ENCODE measurements around the gene CCDC195.

CCDC195 gene

GRCh38 chr2:224657349-224657748, 58.8 kb downstream of the CCDC195 start:
- Histone ChIP-seq H3K27me3 (no peaks in the 10 kb centered on the region), H3K4me1 (no peaks in the 10 kb centered on the region), H3K4me3 (ENCODE audit: low read depth, low read length) (no peak overlapping the region), H3K9me3 (no peaks in the 10 kb centered on the region), H3K36me3 (no peaks in the 10 kb centered on the region)
- TF ChIP-seq CTCF (IDR thresholded peaks at IDR 0.05; ENCODE audit: low read depth, low read length) = no peak
- DNase-seq = no peak

GRCh38 chr2:224655006-224655537, 61.1 kb downstream of the CCDC195 start:
- H3K27me3 ChIP-seq = no peaks in the 10 kb centered on the region
- no peaks in the 10 kb centered on the region for H3K4me1 ChIP-seq
- H3K9me3 ChIP-seq = no peaks in the 10 kb centered on the region
- no peaks in the 10 kb centered on the region for H3K36me3 ChIP-seq
- DNase-seq = no peak
- no peak overlapping the region for H3K4me3 ChIP-seq (ENCODE audit: low read depth, low read length)
- no peak for TF ChIP-seq CTCF (IDR thresholded peaks at IDR 0.05; ENCODE audit: low read depth, low read length)
